GM18511 (cell line): ENCODE results near the gene PDRG1.

Experiments
- ATAC-seq: cut with Tn5 transposase; IDR thresholded peaks from one replicate; pipeline ENCODE4 v1.9.1; 2021; ENCODE audit warnings: mild to moderate bottlenecking, moderate library complexity; ENCODE audit not compliant: unreplicated experiment

PDRG1 gene

GRCh38 chr20:31967830-31968249 lies 16.0 kb upstream of the PDRG1 start, which contains the start of gene XKR7:
XKR7 (plus strand) TSS chr20:31968151; CDS start chr20:31968176, 25 bp downstream.
- no peak for ATAC-seq

GRCh38 chr20:31966991-31967655 lies 15.3 kb upstream of the PDRG1 start:
- ATAC-seq = no peak

- no peak for ATAC-seq
Observed at GRCh38 chr20:31963889-31964288, 12.0 kb upstream of the PDRG1 start.

- no peak for ATAC-seq
Observed at GRCh38 chr20:31962761-31963160, 10.9 kb upstream of the PDRG1 start.

- ATAC-seq = no peak
Observed at GRCh38 chr20:31956556-31957526, 5.0 kb upstream of the PDRG1 start.

GRCh38 chr20:31954500-31954899 lies 2.7 kb upstream of the PDRG1 start:
- no peak for ATAC-seq

GRCh38 chr20:31953556-31954148 lies 1.8 kb upstream of the PDRG1 start:
- no peak for ATAC-seq

GRCh38 chr20:31951203-31951529 lies 680 bp downstream of the PDRG1 start:
- ATAC-seq = no peak

- no peak for ATAC-seq
Observed at GRCh38 chr20:31949877-31950646, 1.8 kb downstream of the PDRG1 start.

- ATAC-seq = no peak
Observed at GRCh38 chr20:31948008-31948407, 3.8 kb downstream of the PDRG1 start.

GRCh38 chr20:31945785-31946184 lies 6.1 kb downstream of the PDRG1 start:
- ATAC-seq = no peak

- no peak for ATAC-seq
Observed at GRCh38 chr20:31945319-31945718, 6.5 kb downstream of the PDRG1 start.

GRCh38 chr20:31943052-31943471 lies 8.8 kb downstream of the PDRG1 start:
- no peak for ATAC-seq

- no peak for ATAC-seq
Observed at GRCh38 chr20:31939661-31940060, 12.2 kb downstream of the PDRG1 start.

- ATAC-seq = no peak
Observed at GRCh38 chr20:31937820-31938219, 14.0 kb downstream of the PDRG1 start.

GRCh38 chr20:31936420-31936819 lies 15.4 kb downstream of the PDRG1 start:
- ATAC-seq = no peak

- ATAC-seq = no peak
Observed at GRCh38 chr20:31934968-31935764, 16.7 kb downstream of the PDRG1 start.

GRCh38 chr20:31934491-31934890 lies 17.4 kb downstream of the PDRG1 start:
- ATAC-seq = no peak

- ATAC-seq = no peak
Observed at GRCh38 chr20:31933698-31934097, 18.1 kb downstream of the PDRG1 start.

- ATAC-seq = no peak
Observed at GRCh38 chr20:31930779-31931178, 21.1 kb downstream of the PDRG1 start.
